Transverse colon (tissue), 4 donors: ENCODE data around the gene COL23A1.

Source experiments
- POLR2AphosphoS5 ChIP-seq, 3 donors: sonication (generic); formaldehyde crosslinking; IDR thresholded peaks; one replicate each; pipeline ENCODE4 v1.6.1; 2016; ENCODE audit warnings: antibody characterized with exemption in 3 of 3
- TF ChIP-seq, protein P1 (sequence below), 5 experiments: fragments of 200-600 bp in 3 of 5; fragments of 450-650 bp in 2 of 5; sonication (generic) in 3 of 5; IDR thresholded peaks; 1 replicate in 2 of 5; 2 replicates in 3 of 5; pipeline ENCODE4 v1.5.1; 2016 to 2017; ENCODE audit warnings: antibody characterized with exemption in 5 of 5, inconsistent platforms in 3 of 5, mild to moderate bottlenecking in 2 of 5, moderate library complexity in 1 of 5

DNA sequence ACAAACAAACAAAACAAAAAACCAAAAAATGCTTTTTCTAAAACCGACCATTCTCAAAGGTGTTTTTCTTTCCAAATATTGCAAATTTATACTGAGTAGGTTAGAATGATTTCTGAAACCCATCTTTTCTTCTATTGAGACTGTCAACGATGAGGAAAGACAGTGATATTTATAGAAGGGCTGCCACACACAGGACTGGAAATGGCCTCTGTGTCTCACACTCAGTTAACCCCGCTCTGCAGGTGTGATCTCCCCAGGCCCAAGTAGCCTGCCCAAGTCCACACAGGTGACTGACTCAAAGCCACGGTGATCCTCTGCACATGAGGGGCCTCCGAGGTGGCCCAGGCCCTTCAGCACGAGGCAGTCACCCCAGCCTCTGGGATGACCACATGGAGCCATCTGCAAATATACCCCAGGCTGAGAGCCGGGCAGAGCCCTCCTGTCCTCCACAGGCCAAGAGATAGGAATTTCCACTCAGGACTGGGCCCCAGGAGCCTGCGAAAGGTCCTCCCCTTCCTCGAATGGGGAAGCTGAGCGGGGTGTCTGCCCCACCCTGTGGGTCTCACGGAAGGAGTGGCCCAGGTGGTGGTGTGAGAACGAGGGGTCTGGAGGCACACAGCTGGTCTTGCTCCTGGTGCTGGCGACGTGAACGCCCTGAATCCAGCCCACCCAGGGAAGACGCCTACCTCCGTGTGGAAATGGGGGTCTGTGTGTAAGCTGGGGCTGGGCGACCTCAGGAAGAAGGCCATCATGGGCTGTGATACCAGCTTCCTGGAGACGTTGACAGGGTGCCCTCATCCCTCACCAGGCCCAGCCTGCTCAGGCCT, 304.6 kb downstream of the COL23A1 start:
- TF ChIP-seq POLR2AphosphoS5 (IDR thresholded peaks at IDR 0.05) = no peak
- TF ChIP-seq, protein P1, sequence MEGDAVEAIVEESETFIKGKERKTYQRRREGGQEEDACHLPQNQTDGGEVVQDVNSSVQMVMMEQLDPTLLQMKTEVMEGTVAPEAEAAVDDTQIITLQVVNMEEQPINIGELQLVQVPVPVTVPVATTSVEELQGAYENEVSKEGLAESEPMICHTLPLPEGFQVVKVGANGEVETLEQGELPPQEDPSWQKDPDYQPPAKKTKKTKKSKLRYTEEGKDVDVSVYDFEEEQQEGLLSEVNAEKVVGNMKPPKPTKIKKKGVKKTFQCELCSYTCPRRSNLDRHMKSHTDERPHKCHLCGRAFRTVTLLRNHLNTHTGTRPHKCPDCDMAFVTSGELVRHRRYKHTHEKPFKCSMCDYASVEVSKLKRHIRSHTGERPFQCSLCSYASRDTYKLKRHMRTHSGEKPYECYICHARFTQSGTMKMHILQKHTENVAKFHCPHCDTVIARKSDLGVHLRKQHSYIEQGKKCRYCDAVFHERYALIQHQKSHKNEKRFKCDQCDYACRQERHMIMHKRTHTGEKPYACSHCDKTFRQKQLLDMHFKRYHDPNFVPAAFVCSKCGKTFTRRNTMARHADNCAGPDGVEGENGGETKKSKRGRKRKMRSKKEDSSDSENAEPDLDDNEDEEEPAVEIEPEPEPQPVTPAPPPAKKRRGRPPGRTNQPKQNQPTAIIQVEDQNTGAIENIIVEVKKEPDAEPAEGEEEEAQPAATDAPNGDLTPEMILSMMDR (IDR thresholded peaks at IDR 0.05) = no peak
